Measurements from ENCODE around the gene RAB40AL.

RAB40AL gene

DNA sequence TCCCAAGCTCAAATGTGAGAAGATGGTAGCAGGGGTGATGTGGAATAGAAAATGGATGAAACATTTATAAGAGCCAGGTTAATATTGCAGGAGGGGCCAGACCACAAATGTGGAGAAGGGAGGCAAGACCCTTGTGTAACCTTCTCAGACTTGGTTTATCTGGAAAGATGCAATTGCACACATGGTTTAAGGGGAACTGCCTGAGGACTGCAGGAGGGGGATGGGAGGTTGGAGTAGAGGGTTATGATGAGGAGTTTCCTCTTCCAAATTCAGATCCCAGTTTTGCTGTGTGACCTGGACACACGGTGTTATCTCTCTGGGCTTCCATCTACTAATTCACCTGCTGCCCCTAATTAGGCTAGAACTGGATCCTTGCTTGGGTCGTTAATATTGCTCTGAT lies 46.1 kb downstream of the RAB40AL start:
- H3K4me3 ChIP-seq (ENCODE audit: low read length), result no peak overlapping the region
- H3K9me3 ChIP-seq (ENCODE audit: insufficient read depth, low read length), result no peaks in the 10 kb centered on the region
- no peak overlapping the region for H3K4me2 ChIP-seq (ENCODE audit: low read length)
- no peak overlapping the region for H2AFZ ChIP-seq (ENCODE audit: low read depth, low read length)
- no peaks in the 10 kb centered on the region for H3K4me1 ChIP-seq (ENCODE audit: low read length)
- H3K36me3 ChIP-seq (replicated peaks; ENCODE audit: low read depth, low read length), result no peaks in the 10 kb centered on the region
- no peaks in the 10 kb centered on the region for H4K20me1 ChIP-seq (ENCODE audit: insufficient read depth, low read length)
- no peak overlapping the region for H3K27ac ChIP-seq (ENCODE audit: low read length)
- H3K9ac ChIP-seq (ENCODE audit: low read length), result no peak overlapping the region
- no peak for TF ChIP-seq EZH2phosphoT487 (IDR thresholded peaks at IDR 0.05; ENCODE audit: low read depth)
- TF ChIP-seq, protein P1, sequence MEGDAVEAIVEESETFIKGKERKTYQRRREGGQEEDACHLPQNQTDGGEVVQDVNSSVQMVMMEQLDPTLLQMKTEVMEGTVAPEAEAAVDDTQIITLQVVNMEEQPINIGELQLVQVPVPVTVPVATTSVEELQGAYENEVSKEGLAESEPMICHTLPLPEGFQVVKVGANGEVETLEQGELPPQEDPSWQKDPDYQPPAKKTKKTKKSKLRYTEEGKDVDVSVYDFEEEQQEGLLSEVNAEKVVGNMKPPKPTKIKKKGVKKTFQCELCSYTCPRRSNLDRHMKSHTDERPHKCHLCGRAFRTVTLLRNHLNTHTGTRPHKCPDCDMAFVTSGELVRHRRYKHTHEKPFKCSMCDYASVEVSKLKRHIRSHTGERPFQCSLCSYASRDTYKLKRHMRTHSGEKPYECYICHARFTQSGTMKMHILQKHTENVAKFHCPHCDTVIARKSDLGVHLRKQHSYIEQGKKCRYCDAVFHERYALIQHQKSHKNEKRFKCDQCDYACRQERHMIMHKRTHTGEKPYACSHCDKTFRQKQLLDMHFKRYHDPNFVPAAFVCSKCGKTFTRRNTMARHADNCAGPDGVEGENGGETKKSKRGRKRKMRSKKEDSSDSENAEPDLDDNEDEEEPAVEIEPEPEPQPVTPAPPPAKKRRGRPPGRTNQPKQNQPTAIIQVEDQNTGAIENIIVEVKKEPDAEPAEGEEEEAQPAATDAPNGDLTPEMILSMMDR (IDR thresholded peaks at IDR 0.05; ENCODE audit: low read depth, low read length), result no peak
- no peaks in the 10 kb centered on the region for H3K27me3 ChIP-seq (ENCODE audit: low read depth, low read length)
- H3K79me2 ChIP-seq (ENCODE audit: low read length), result no peaks in the 10 kb centered on the region

DNA sequence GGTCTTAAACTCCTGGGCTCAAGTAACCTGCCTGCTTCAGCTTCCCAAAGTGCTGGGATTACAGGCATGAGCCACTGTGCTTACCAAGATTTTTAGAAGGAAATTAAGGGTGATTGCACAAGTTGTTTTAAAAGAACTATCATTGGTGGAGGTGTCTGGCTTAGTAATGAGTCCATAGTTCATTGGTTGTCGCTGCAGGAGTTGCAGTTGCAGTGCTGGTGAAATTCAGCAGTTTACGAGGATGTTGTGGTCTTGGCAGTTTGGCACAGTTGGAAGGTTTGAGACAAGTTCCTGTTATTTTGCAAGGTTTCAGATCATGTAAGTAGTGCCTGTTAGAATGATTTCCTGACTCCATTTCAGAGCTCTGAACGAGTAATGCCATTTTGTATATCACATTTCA lies 48.1 kb downstream of the RAB40AL start:
- Histone ChIP-seq H3K4me1 (ENCODE audit: low read length) (no peaks in the 10 kb centered on the region), H3K79me2 (ENCODE audit: low read length) (no peaks in the 10 kb centered on the region), H3K4me2 (ENCODE audit: low read length) (no peak overlapping the region), H3K27me3 (ENCODE audit: low read depth, low read length) (no peaks in the 10 kb centered on the region), H3K9ac (ENCODE audit: low read length) (no peak overlapping the region), H3K4me3 (ENCODE audit: low read length) (no peak overlapping the region), H4K20me1 (ENCODE audit: insufficient read depth, low read length) (no peaks in the 10 kb centered on the region), H3K9me3 (ENCODE audit: insufficient read depth, low read length) (no peaks in the 10 kb centered on the region), H3K36me3 (replicated peaks; ENCODE audit: low read depth, low read length) (no peaks in the 10 kb centered on the region), H2AFZ (ENCODE audit: low read depth, low read length) (no peak overlapping the region), H3K27ac (ENCODE audit: low read length) (no peak overlapping the region)
- TF ChIP-seq EZH2phosphoT487 (IDR thresholded peaks at IDR 0.05; ENCODE audit: low read depth), result no peak
- TF ChIP-seq, protein P1 (IDR thresholded peaks at IDR 0.05; ENCODE audit: low read depth, low read length), result no peak

Measured in OCI-LY3 (cell line).